IMR-90 (cell line): Measurements from ENCODE around the gene DPYSL5. TPM values are rescaled to one million over a fixed set of nuclear protein-coding genes. Genes with fewer than 3 reads are reported as not detected.

Experiments used
- ATAC-seq: fragments of 200-7000 bp; cut with Tn5 transposase; 2 replicates; pipeline ENCODE4 v1.9.1; 2020; ENCODE audit warnings: low read depth, mild to moderate bottlenecking, moderate library complexity
- BruUV-seq: library from RNA; stranded (reverse); fragments of 400-500 nt; replicated peaks from 2 replicates; lab custom pipeline; 2021; lab: Mats Ljungman, UMichigan
- CTCF ChIA-PET: fragments of 300-600 bp; formaldehyde crosslinking; extraction: SDS; loops from one replicate; lab custom pipeline; 2021; ENCODE audit warnings: antibody characterized with exemption; lab: Yijun Ruan, JAX
- POLR2A ChIA-PET: fragments of 300-600 bp; sonication (Branson Sonifier 250); formaldehyde crosslinking; loops from one replicate; lab custom pipeline; 2022; ENCODE audit warnings: antibody characterized with exemption; ENCODE audit not compliant: unreplicated experiment; lab: Charles Lee
- DNase-seq: peaks from one replicate; pipeline ENCODE4 v3.0.0; 2013
- H2AFZ ChIP-seq: replicated peaks from 2 replicates; pipeline ENCODE3; 2013; ENCODE audit warnings: low read length, mild to moderate bottlenecking; ENCODE audit not compliant: poor library complexity
- H2AK5ac ChIP-seq: 2 replicates; pipeline ENCODE4 v1.6.1; 2013; ENCODE audit warnings: low read depth, low read length, inconsistent platforms
- H2AK9ac ChIP-seq: replicated peaks from 2 replicates; pipeline ENCODE3; 2013; ENCODE audit warnings: mild to moderate bottlenecking, low read depth, low read length, moderate library complexity; ENCODE audit not compliant: poor library complexity
- H2BK120ac ChIP-seq: 2 replicates; pipeline ENCODE4 v1.6.1; 2013; ENCODE audit warnings: low read depth, low read length, inconsistent platforms
- H2BK15ac ChIP-seq: 3 replicates; pipeline ENCODE4 v1.6.1; 2013; ENCODE audit warnings: low read depth, low read length, inconsistent platforms
- H2BK20ac ChIP-seq: 2 replicates; pipeline ENCODE4 v1.6.1; 2013; ENCODE audit warnings: low read depth, mild to moderate bottlenecking, inconsistent platforms, low read length, moderate library complexity
- H2BK5ac ChIP-seq: 2 replicates; pipeline ENCODE4 v1.6.1; 2013; ENCODE audit warnings: mild to moderate bottlenecking, low read depth, low read length, inconsistent platforms; ENCODE audit not compliant: poor library complexity, severe bottlenecking
- H3K14ac ChIP-seq: replicated peaks from 2 replicates; pipeline ENCODE4 v1.6.1; 2013; ENCODE audit warnings: low read depth, low read length, inconsistent platforms
- H3K18ac ChIP-seq: 2 replicates; pipeline ENCODE4 v1.6.1; 2013; ENCODE audit warnings: low read depth, low read length, control low read depth
- H3K23ac ChIP-seq: 2 replicates; pipeline ENCODE4 v1.6.1; 2013; ENCODE audit warnings: low read depth, low read length, inconsistent platforms
- H3K27ac ChIP-seq: 2 replicates; pipeline ENCODE4 v1.5.1; 2013; ENCODE audit warnings: mild to moderate bottlenecking, control low read depth, low read length; ENCODE audit not compliant: insufficient read depth
- H3K27me3 ChIP-seq: 2 replicates; pipeline ENCODE4 v1.6.1; 2013; ENCODE audit warnings: low read length; ENCODE audit not compliant: control insufficient read depth, insufficient read depth
- H3K36me3 ChIP-seq: 2 replicates; pipeline ENCODE4 v1.6.1; 2013; ENCODE audit warnings: low read length, mixed read lengths; ENCODE audit not compliant: control insufficient read depth, insufficient read depth
- H3K4ac ChIP-seq: 2 replicates; pipeline ENCODE4 v1.6.1; 2013; ENCODE audit warnings: low read depth, low read length, inconsistent platforms
- H3K4me1 ChIP-seq: 2 replicates; pipeline ENCODE4 v1.6.1; 2013; ENCODE audit warnings: low read length, mixed read lengths; ENCODE audit not compliant: control insufficient read depth, insufficient read depth
- H3K4me2 ChIP-seq: 2 replicates; pipeline ENCODE4 v1.6.1; 2013; ENCODE audit warnings: low read depth, mild to moderate bottlenecking, control low read depth, low read length, moderate library complexity
- H3K4me3 ChIP-seq: 2 replicates; pipeline ENCODE4 v1.5.1; 2013; ENCODE audit warnings: low read depth, mild to moderate bottlenecking, control low read depth, low read length, moderate library complexity; ENCODE audit not compliant: insufficient read depth
- H3K56ac ChIP-seq: 2 replicates; pipeline ENCODE4 v1.6.1; 2013; ENCODE audit warnings: low read length, inconsistent platforms; ENCODE audit not compliant: insufficient read depth; ENCODE audit errors: extremely low read depth
- H3K79me1 ChIP-seq, 2 experiments: 2 replicates each; pipeline ENCODE4 v1.6.1; 2013; ENCODE audit warnings: low read length in 2 of 2, inconsistent platforms in 1 of 2, low read depth in 1 of 2
- H3K9ac ChIP-seq: 2 replicates; pipeline ENCODE4 v1.6.1; 2013; ENCODE audit warnings: low read depth, low read length, control low read depth
- H3K9me1 ChIP-seq: 2 replicates; pipeline ENCODE4 v1.6.1; 2013; ENCODE audit warnings: low read length, inconsistent platforms; ENCODE audit not compliant: insufficient read depth
- H3K9me3 ChIP-seq: 2 replicates; pipeline ENCODE4 v1.6.1; 2013; ENCODE audit warnings: low read length; ENCODE audit not compliant: control insufficient read depth, insufficient read depth
- H4K20me1 ChIP-seq: 2 replicates; pipeline ENCODE4 v1.6.1; 2013; ENCODE audit warnings: low read length, inconsistent platforms; ENCODE audit not compliant: insufficient read depth
- H4K5ac ChIP-seq: 2 replicates; pipeline ENCODE4 v1.6.1; 2013; ENCODE audit warnings: mild to moderate bottlenecking, low read depth, low read length, control low read depth
- H4K8ac ChIP-seq, 2 experiments: 2 replicates each; pipeline ENCODE4 v1.6.1; 2013; ENCODE audit warnings: low read depth in 2 of 2, low read length in 2 of 2, control low read depth in 1 of 2, inconsistent platforms in 1 of 2
- H4K91ac ChIP-seq: 2 replicates; pipeline ENCODE4 v1.6.1; 2013; ENCODE audit warnings: low read depth, low read length, inconsistent platforms; ENCODE audit not compliant: insufficient read depth
- USF2 ChIP-seq: fragments of 150-350 bp; IDR thresholded peaks from 2 replicates; pipeline ENCODE4 v1.6.1; 2017; ENCODE audit warnings: mild to moderate bottlenecking, antibody characterized with exemption, low read length, low read depth
- WGBS, 2 experiments: methylation state at CpG; one replicate each; pipeline versions ENCODE4 v1.1.5 to v1.1.7; 2013; ENCODE audit warnings: missing lambda C conversion rate in 2 of 2; ENCODE audit not compliant: insufficient read length in 1 of 2; ENCODE audit errors: extremely low coverage in 2 of 2; 5-methylcytosine and 5-hydroxymethylcytosine counted together
- dilution Hi-C: fragments of 300-500 bp; cut with HindIII; formaldehyde crosslinking; loops from one replicate; pipeline ENCODE4 v1.14.3; 2018; ENCODE audit warnings: low sequenced_read_pairs; ENCODE audit not compliant: unreplicated experiment
- in situ Hi-C: fragments of 300-500 bp; cut with MboI; formaldehyde crosslinking; loops from 3 replicates; pipeline ENCODE4 v1.14.3; 2019; ENCODE audit warnings: low sequenced_read_pairs, inconsistent platforms, mixed read lengths
- intact Hi-C: fragments of 100-400 bp; cut with micrococcal nuclease; formaldehyde crosslinking; loops from 2 replicates; pipeline ENCODE4 v1.10.0; 2022
- polyA plus RNA-seq, 3 experiments: library from polyadenylated mRNA; depleted of rRNA; stranded (reverse); fragments of >200 nt; gene quantifications; 2 replicates each; pipeline ENCODE4 v1.2.3, GENCODE V29; 2012; ENCODE audit warnings: low replicate concordance in 1 of 3
- total RNA-seq: library from RNA; depleted of rRNA; stranded (reverse); fragments of >200 nt; gene quantifications from 2 replicates; pipeline ENCODE4 v1.2.3, GENCODE V29; 2012

Gene DPYSL5
- total and polyA plus RNA-seq, 2 of the 4 experiments (the other 2 are of a cell fraction) = not detected

GRCh38 chr2:26890341-26891000 lies 42.5 kb downstream of the DPYSL5 start:
- intact Hi-C loops (no loop called here), in situ Hi-C loops (no loop called here), dilution Hi-C loops (no loop called here)
- 50% methylated on average over 8 of the region's 11 CpGs; no CpG with 5 or more reads in 1 of the 2 experiments for WGBS, 2 experiments
- Histone ChIP-seq H2BK15ac (no peak overlapping the region), H3K14ac (no peak overlapping the region), H3K27ac (no peak overlapping the region), H2AFZ (no peak overlapping the region), H3K4me2 (no peak overlapping the region), H3K18ac (no peak overlapping the region), H4K5ac (no peak overlapping the region), H4K20me1 (no peaks in the 10 kb centered on the region; the same call in 1 of the 2 replicates), H3K23ac (no peak overlapping the region; the same call in 1 of the 2 replicates), H3K27me3 (peaks cover 57% of the 10 kb centered on the region), H4K91ac (no peak overlapping the region), H2AK5ac (no peak overlapping the region), H3K36me3 (no peaks in the 10 kb centered on the region), H3K4me3 (no peak overlapping the region), H2BK20ac (no peak overlapping the region), H3K4me1 (no peaks in the 10 kb centered on the region), H4K8ac (no peak overlapping the region), H3K56ac (no peak overlapping the region), H3K9me3 (no peaks in the 10 kb centered on the region), H3K79me1 (no peaks in the 10 kb centered on the region), H2AK9ac (no peak overlapping the region), H2BK5ac (no peak overlapping the region), H3K9ac (no peak overlapping the region), H3K9me1 (no peaks in the 10 kb centered on the region), H2BK120ac (no peak overlapping the region), H3K4ac (no peak overlapping the region)
- BruUV-seq = no TSS peak
- ChIA-PET CTCF (no interaction called here), POLR2A (no interaction called here)
- no peak for TF ChIP-seq USF2
- DNase-seq (no peak), ATAC-seq (no peak)
